Right lobe of liver (tissue), 4 donors: ENCODE data around the gene LY6G6F.
A peak's percentile ranks its signal among the peaks of the same experiment; 100 is the strongest.

Experiments used
- CTCF ChIP-seq, 4 donors: fragments of 200-600 bp in 3 of 4; fragments of 450-650 bp in 1 of 4; IDR thresholded peaks; one replicate each; pipeline versions ENCODE4 v1.5.1 to v1.8.0; 2016 to 2022; ENCODE audit warnings: antibody characterized with exemption in 4 of 4, mild to moderate bottlenecking in 2 of 4
- POLR2A ChIP-seq: fragments of 450-650 bp; IDR thresholded peaks from one replicate; pipeline ENCODE4 v1.6.1; 2017; ENCODE audit warnings: antibody characterized with exemption, mild to moderate bottlenecking
- donor health status: DM: no; HTN: no; CAD: no.
- donor health status: DM: no; HTN: no; CAD: no.
- donor health status: DM: no; HTN: yes; CAD: no.

GRCh38 chr6:31729979-31730630 lies 23.4 kb downstream of the LY6G6F start:
- TF ChIP-seq CTCF (IDR thresholded peaks at IDR 0.05) (no peak), POLR2A (peak; percentile 43)
